Measurements from ENCODE around the gene ASXL1.

ASXL1 gene

GRCh38 chr20:32357869-32358631 is at the start of gene ASXL1:
ASXL1 (plus strand) TSS chr20:32358331; CDS start chr20:32358776, 445 bp downstream.
- DNase-seq (ENCODE audit: low read depth, low spot score), result peak; percentile 99
- peak within 1 kb of the TSS; percentile 94 for H3K4me3 ChIP-seq (ENCODE audit: low read depth, low read length)
- in situ Hi-C loops (cut with HindIII; ENCODE audit: low sequenced_read_pairs), result no loop called here
- TF ChIP-seq CTCF (IDR thresholded peaks at IDR 0.05; ENCODE audit: low read depth, low read length), result no peak

DNA sequence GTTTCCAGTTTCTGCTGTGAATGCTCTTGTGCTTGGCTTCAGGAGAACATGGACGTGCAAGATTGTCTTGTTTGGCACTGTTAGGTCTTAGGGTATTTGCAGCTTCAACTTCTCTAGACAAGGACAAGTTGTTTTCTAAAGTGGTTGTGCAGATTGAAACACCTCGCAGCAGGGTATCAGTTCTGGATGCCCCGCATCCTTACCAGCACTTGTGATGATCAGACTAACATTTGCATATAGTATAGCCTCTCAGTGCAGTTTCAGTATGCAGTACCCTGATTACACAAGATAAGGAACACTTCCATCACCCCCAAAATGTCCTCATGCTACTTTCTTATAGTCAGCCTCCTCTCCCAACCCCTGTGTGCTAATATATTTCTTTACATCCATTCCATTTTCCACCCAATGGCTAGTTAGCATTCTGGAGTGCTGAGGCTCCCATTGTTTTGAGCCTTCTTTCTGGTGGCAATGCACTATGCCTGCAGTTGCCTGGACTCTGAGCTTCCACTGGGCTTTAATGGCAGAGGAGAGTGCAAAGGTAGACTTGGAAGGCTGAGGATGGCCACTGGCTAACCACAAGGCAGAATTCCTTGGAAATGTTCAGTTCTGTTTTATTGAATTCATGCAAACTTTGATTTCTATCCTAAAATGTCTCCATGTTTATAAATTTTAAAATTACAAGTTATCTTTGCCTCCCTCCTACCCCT is 45.3 kb upstream of the ASXL1 start:
- H3K4me3 ChIP-seq (ENCODE audit: low read depth, low read length), result no peak overlapping the region
- DNase-seq (ENCODE audit: low read depth, low spot score), result no peak
- in situ Hi-C loops (cut with HindIII; ENCODE audit: low sequenced_read_pairs), result no loop called here
- no peak for TF ChIP-seq CTCF (IDR thresholded peaks at IDR 0.05; ENCODE audit: low read depth, low read length)

GRCh38 chr20:32314768-32315167 is 43.4 kb upstream of the ASXL1 start:
- no peak for DNase-seq (ENCODE audit: low read depth, low spot score)
- in situ Hi-C loops (cut with HindIII; ENCODE audit: low sequenced_read_pairs), result no loop called here
- no peak for TF ChIP-seq CTCF (IDR thresholded peaks at IDR 0.05; ENCODE audit: low read depth, low read length)
- no peak overlapping the region for H3K4me3 ChIP-seq (ENCODE audit: low read depth, low read length)

DNA sequence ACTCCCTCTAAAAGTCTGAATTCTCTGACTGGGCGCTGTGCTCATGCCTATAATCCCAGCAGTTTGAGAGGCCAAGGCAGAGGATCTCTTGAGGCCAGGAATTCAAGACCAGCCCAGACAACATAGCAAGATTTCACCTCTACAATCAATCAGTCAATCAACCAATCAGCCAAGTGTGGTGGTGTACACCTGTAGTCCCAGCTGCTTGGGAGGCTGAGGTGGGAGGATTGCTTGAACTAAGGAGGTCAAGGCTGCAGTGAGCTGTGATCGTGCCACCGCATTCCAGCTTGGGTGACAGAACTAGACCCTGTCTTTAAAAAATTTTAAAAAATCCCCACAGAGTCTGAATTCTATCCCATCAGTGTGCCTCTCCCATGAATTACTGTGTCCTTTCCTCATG is 42.7 kb upstream of the ASXL1 start:
- DNase-seq (ENCODE audit: low read depth, low spot score), result no peak
- no peak for TF ChIP-seq CTCF (IDR thresholded peaks at IDR 0.05; ENCODE audit: low read depth, low read length)
- in situ Hi-C loops (cut with HindIII; ENCODE audit: low sequenced_read_pairs), result no loop called here
- no peak overlapping the region for H3K4me3 ChIP-seq (ENCODE audit: low read depth, low read length)

- H3K4me3 ChIP-seq (ENCODE audit: low read depth, low read length), result no peak overlapping the region
- in situ Hi-C loops (cut with HindIII; ENCODE audit: low sequenced_read_pairs), result no loop called here
- TF ChIP-seq CTCF (IDR thresholded peaks at IDR 0.05; ENCODE audit: low read depth, low read length), result no peak
- DNase-seq (ENCODE audit: low read depth, low spot score), result no peak
These were observed 42.2 kb upstream of the ASXL1 start for GRCh38 chr20:32315891-32316290.

GRCh38 chr20:32316667-32317066 is 41.5 kb upstream of the ASXL1 start:
- no peak for DNase-seq (ENCODE audit: low read depth, low spot score)
- no peak overlapping the region for H3K4me3 ChIP-seq (ENCODE audit: low read depth, low read length)
- no peak for TF ChIP-seq CTCF (IDR thresholded peaks at IDR 0.05; ENCODE audit: low read depth, low read length)
- in situ Hi-C loops (cut with HindIII; ENCODE audit: low sequenced_read_pairs), result no loop called here
